HG02610 (cell line): ENCODE measurements around the gene MIEN1.
"Not testable (repeated sequence)": the region's sequence is repeated elsewhere in the genome, so short reads cannot be mapped to it uniquely, and the experiment has no call there.

Source experiments
- ATAC-seq: cut with Tn5 transposase; IDR thresholded peaks from one replicate; pipeline ENCODE4 v1.9.1; 2021; ENCODE audit warnings: mild to moderate bottlenecking, moderate library complexity; ENCODE audit not compliant: unreplicated experiment

MIEN1 gene

DNA sequence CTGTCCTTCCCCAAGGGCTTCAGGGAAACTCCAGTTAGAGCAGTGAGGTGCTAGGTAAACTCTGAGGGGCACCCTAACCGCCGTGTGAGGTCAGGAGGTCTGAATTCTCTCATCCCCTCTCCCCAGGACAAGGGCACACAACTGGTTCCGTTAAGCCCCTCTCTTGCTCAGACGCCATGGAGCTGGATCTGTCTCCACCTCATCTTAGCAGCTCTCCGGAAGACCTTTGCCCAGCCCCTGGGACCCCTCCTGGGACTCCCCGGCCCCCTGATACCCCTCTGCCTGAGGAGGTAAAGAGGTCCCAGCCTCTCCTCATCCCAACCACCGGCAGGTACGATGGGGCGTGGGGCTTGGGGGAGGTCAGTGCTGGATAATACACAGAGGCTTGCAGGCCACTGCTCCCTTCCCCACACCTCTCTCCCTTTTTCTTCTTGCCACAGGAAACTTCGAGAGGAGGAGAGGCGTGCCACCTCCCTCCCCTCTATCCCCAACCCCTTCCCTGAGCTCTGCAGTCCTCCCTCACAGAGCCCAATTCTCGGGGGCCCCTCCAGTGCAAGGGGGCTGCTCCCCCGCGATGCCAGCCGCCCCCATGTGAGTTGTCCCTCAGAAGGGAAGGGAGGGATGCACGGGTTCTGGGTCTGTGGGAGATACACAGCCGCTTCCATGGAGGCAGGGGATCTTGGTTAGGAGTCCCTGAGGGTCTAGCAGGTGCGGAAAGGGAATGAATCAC is 12.0 kb upstream of the MIEN1 start:
- ATAC-seq: no peak

DNA sequence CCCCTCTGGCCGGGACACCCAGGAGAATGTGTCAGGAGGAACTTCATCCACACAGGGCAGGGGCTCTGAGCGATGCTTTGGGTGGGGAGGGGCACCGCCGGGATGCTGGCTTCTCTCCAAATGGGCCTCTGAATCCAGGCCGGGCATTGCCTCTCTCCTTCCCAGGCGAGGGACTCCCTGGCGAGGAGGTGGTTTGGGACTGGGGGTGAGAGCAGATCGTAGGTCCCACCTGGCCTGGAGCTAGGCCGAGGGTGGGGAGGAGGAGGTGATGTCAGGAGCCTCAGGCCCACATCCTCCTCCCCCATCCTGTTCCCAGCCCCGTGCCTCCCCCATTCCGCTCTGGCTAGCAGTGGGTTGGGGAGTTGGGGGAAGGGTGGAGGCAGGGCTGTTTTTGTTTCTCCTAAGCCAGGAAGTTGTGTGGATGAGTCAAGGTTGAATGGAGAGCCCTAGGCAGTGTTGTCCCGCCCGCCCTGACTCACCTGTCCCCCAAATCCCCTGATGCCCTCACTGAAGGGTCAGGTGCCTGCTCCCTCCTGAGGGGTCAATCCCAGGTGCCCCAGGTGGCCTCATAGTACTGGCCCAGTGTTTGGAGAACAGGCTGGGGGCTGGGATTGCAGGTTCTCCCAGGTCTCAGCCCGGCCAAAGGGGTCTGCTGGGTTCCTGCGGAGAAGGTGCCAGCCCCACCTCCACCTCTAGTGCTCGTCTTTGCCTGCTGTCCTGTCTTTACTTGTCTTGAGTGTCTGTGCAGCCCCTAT is 10.2 kb upstream of the MIEN1 start:
- no peak for ATAC-seq

- no peak for ATAC-seq
These were observed 9.6 kb upstream of the MIEN1 start for GRCh38 chr17:39739885-39740356.

- ATAC-seq: no peak
These were observed 8.9 kb upstream of the MIEN1 start for GRCh38 chr17:39738983-39739884.

GRCh38 chr17:39738568-39738901 is 8.2 kb upstream of the MIEN1 start:
- ATAC-seq: no peak

- ATAC-seq: no peak
These were observed 7.6 kb upstream of the MIEN1 start, which contains the start of gene GRB7 for GRCh38 chr17:39737760-39738567. Gene GRB7, plus strand, starts transcription at chr17:39737938. Its CDS starts 4,364 bp downstream, at chr17:39742302.

DNA sequence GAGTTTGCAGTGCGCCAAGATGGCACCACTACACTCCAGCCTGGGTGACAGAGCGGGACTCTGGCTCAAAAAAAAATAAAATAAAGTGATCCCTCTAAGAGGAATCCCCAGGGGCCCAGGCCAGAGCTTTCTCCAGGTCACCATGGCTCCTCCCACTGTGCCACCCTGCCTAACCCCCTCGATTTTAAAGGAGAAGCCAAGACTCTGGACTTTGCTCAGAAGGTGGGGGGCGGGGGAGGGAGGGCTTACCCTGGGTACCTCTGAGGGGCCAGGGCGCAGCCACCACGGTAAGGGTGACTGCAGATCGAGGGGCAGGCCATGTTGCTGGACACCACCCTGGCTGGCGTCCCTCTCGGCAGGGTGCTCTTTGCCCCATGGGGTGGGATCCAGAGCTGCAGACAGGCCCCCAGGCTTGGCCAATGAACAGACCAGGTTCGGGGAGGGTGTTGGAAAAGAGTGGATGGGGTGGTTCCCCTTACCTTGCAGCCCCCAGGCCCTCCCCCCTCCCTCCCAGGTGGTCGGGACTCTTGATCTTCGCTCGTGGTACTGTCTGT is 7.0 kb upstream of the MIEN1 start:
- ATAC-seq: no peak

DNA sequence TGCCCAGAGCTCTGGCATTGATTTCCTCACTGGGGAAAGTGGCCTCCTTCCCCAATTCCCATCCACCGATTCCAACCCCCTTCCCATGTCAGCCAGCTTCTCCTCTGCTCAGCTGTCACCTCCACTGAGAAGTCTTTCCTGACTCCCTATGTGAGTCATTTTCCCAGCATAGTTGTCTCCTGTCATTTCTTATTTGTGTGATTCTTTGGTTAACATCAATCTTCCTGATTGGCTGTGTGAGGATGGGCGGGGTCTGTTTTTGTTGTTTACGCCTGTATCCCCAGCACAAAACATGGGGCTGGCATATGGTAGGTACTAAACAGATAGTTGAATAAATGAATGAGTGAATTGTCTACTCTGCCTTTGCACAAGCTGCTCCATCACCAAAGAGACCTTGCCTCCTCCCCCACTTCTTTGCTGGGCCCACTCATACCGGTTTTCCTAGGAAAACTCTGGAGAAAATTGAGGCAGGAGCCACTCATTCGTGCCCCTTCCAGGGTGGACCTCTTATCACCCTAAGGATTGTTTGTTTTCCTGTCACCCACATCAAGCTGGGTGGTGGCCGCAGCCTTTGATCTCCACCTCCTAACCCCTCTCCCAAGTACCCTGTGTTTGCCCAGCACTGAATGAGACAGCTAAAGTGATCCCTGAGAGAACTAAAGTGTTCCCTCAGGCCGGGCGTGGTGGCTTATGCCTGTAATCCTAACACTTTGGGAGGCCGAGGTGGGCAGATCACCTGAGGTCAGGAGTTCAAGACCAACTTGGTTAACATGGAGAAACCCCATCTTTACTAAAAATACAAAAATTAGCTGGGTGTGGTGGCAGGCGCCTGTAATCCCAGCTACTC is 6.2 kb upstream of the MIEN1 start:
- no peak for ATAC-seq

GRCh38 chr17:39735882-39736281 is 5.5 kb upstream of the MIEN1 start:
- no peak for ATAC-seq

DNA sequence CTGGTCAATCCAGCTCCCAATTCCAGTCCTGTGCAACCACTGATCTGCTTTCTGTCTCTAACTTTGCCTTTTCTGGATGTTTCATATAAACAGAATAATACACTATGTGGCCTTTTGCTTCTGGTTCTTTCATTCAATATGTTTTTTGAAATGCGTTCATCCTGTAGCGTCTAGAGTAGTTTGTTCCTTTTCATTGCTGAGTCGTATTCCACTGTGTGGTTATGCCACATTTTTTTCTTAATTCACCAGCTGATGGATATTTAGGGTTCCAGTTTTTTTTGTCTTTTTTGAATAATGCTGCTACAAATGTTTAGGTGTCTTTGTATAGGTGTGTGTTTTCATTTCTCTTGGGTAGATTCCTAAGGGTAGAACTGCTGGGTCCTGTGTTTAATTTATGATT is 2.3 kb upstream of the MIEN1 start:
- ATAC-seq: no peak

DNA sequence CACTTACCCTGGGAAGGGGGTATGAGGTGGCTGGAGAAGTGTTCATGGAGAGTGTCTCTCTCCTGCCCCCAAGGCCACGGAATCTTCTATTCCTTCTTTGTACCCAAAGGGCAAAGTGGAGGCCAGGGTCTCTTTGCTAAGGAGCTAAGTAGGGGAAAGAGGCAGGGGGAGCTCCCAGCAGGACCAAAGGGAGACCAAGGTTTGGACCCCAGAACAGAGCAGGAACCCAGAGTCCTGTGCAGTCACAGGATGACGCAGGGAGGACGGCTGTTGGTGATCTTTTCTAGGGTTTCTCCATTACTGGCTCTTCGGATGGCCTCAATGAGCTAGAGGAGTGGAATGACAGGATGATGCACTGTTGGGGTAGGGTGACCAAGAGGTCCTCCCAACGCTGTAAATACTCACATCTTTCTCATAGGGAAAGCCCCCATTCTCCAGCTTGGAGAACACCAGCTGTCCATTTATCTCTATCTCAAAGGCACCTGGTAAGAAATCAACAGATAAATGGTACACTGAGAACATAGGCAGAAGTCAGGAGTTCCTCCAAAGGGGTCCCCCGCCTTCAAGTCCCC is 966 bp downstream of the MIEN1 start:
- no peak for ATAC-seq

DNA sequence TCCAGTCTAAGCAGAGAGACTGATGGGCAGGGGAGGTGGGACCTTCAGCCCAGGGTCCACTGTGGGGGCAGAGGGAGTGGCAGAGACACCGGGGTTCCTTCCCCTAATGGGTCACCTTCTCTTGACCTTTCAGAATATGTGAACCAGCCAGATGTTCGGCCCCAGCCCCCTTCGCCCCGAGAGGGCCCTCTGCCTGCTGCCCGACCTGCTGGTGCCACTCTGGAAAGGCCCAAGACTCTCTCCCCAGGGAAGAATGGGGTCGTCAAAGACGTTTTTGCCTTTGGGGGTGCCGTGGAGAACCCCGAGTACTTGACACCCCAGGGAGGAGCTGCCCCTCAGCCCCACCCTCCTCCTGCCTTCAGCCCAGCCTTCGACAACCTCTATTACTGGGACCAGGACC is 2.8 kb downstream of the MIEN1 start:
- no peak for ATAC-seq

DNA sequence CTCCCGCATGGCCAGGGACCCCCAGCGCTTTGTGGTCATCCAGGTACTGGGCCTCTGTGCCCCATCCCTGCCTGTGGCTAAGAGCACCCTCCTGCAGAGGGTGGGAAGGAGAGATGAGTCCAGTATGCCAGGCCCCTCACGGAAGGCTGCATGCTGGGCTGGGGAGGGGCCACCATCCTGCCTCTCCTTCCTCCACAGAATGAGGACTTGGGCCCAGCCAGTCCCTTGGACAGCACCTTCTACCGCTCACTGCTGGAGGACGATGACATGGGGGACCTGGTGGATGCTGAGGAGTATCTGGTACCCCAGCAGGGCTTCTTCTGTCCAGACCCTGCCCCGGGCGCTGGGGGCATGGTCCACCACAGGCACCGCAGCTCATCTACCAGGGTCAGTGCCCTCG is 3.7 kb downstream of the MIEN1 start:
- no peak for ATAC-seq

DNA sequence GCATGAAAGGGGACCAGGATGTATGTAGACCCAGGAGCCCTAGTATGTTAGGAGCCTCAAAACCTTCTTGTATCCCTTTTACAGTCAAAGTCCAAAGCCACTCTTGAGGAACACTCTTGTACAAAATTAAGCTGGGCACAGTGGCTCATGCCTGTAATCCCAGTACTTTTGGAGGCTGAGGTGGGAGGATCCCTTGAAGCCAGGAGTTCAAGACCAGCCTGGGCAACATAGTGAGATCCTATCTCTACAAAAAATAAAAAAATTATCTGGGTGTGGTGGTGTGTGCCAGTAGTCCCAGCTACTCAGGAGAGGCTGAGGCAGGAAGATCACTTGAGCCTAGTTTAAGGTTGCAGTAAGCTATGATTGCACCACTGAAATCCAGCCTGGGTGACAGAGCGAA is 4.4 kb downstream of the MIEN1 start:
- not testable (repeated sequence) for ATAC-seq

GRCh38 chr17:39724731-39725130 is 5.6 kb downstream of the MIEN1 start:
- no peak for ATAC-seq

- no peak for ATAC-seq
These were observed 7.1 kb downstream of the MIEN1 start for GRCh38 chr17:39722965-39723848.

DNA sequence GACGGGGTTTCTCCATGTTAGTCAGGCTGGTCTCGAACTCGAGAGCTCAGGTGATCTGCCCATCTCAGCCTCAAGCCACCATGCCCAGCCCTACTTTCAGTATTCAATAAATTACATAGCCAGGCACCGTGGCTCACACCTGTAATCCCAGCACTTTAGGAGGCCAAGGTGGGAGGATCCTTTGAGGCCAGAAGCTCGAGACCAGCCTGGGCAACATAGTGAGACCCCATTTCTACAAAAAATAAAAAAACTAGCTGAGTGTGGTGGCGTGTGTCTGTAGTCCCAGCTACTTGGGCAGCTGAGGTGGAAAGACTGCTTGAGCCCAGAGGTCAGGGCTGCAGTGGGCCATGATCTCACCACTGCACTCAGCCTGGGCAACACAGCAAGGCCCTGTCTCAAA is 8.2 kb downstream of the MIEN1 start:
- no peak for ATAC-seq
